GM19395 (cell line): ENCODE measurements around the gene CERK.

Source experiments
- ATAC-seq: cut with Tn5 transposase; IDR thresholded peaks from one replicate; pipeline ENCODE4 v1.9.1; 2021; ENCODE audit warnings: mild to moderate bottlenecking, moderate library complexity; ENCODE audit not compliant: unreplicated experiment

CERK gene

GRCh38 chr22:46749682-46750529 lies 11.9 kb upstream of the CERK start:
- no peak for ATAC-seq

GRCh38 chr22:46748908-46749675 lies 11.0 kb upstream of the CERK start:
- ATAC-seq = no peak

- ATAC-seq = no peak
Measured at GRCh38 chr22:46748206-46748907, 10.3 kb upstream of the CERK start.

GRCh38 chr22:46747646-46748045 lies 9.6 kb upstream of the CERK start:
- ATAC-seq = no peak

- ATAC-seq = no peak
Measured at GRCh38 chr22:46746620-46747019, 8.6 kb upstream of the CERK start.

GRCh38 chr22:46746192-46746591 lies 8.1 kb upstream of the CERK start:
- ATAC-seq = no peak

- ATAC-seq = no peak
Measured at GRCh38 chr22:46744581-46744980, 6.5 kb upstream of the CERK start.

- ATAC-seq = no peak
Measured at GRCh38 chr22:46742576-46743221, 4.6 kb upstream of the CERK start.

- ATAC-seq = no peak
Measured at GRCh38 chr22:46741974-46742519, 4.0 kb upstream of the CERK start.

GRCh38 chr22:46740910-46741780 lies 3.1 kb upstream of the CERK start:
- ATAC-seq = no peak

GRCh38 chr22:46739094-46739870 lies 1.2 kb upstream of the CERK start:
- ATAC-seq = no peak

GRCh38 chr22:46738647-46739093 lies 618 bp upstream of the CERK start:
- no peak for ATAC-seq

- no peak for ATAC-seq
Measured at GRCh38 chr22:46737105-46737975, 712 bp downstream of the CERK start.

GRCh38 chr22:46736705-46737104 lies 1.3 kb downstream of the CERK start:
- ATAC-seq = no peak

GRCh38 chr22:46735747-46736608 lies 2.1 kb downstream of the CERK start:
- no peak for ATAC-seq

GRCh38 chr22:46734830-46735453 lies 3.1 kb downstream of the CERK start:
- ATAC-seq = no peak
